K562 treated with DMSO at 1 percent for 4 hours (cell line): ENCODE data around the gene OR14I1. TPM values are rescaled to one million over a fixed set of nuclear protein-coding genes. Genes with fewer than 3 reads are reported as not detected.

Experiments
- total RNA-seq: library from RNA; unstranded; fragments of 300-600 nt; gene quantifications from 2 replicates; pipeline ENCODE4 v1.2.3, GENCODE V29; 2022; ENCODE audit not compliant: insufficient read depth

Gene OR14I1
- total RNA-seq = not detected in 2 replicates

GRCh38 chr1:248702714-248703113 lies at the start of gene OR14I1:
OR14I1 (minus strand) TSS chr1:248702766.

GRCh38 chr1:248655354-248655753 lies 47.2 kb downstream of the OR14I1 start, which contains the start of gene OR2T27:
OR2T27 (minus strand) TSS chr1:248655528; CDS start chr1:248650884, 4,644 bp downstream.

Other genes with a start within 250 kb of the OR14I1 start
- gene OR2T3, start 229.4 kb downstream of the OR14I1 start, total RNA-seq = not detected in 2 replicates
- not detected in 2 replicates for gene OR2T5, start 214.2 kb downstream of the OR14I1 start, total RNA-seq
- not detected in 2 replicates for gene OR2G6, start 194.7 kb downstream of the OR14I1 start, total RNA-seq
- not detected in 2 replicates for gene OR2T29, start 140.0 kb downstream of the OR14I1 start, total RNA-seq
- gene OR2T34, start 128.0 kb downstream of the OR14I1 start, total RNA-seq = not detected in 2 replicates
- not detected in 2 replicates for gene OR2T10, start 105.1 kb downstream of the OR14I1 start, total RNA-seq
- gene OR2T11, start 67.7 kb downstream of the OR14I1 start, total RNA-seq = not detected in 2 replicates
- gene OR2T35, start 57.5 kb downstream of the OR14I1 start, total RNA-seq = not detected in 2 replicates
- not detected in 2 replicates for gene OR2T27, start 47.2 kb downstream of the OR14I1 start, total RNA-seq
- gene LYPD8, start 53.0 kb upstream of the OR14I1 start, total RNA-seq = 1.3 and 1.8 TPM in 2 replicates
- 24.3 and 28.1 TPM in 2 replicates for gene SH3BP5L, start 123.1 kb upstream of the OR14I1 start, total RNA-seq
- 50.2 and 56.4 TPM in 2 replicates for gene ZNF672, start 135.5 kb upstream of the OR14I1 start, total RNA-seq
- gene ZNF692, start 156.3 kb upstream of the OR14I1 start, total RNA-seq = 52.1 and 62.2 TPM in 2 replicates
- gene PGBD2, start 203.5 kb upstream of the OR14I1 start, total RNA-seq = 8.5 and 13.0 TPM in 2 replicates